AG04449 (cell line): ENCODE measurements around the gene MRPS16.

Source experiments
- CTCF ChIA-PET: fragments of 350-600 bp; formaldehyde crosslinking; extraction: SDS; loops from one replicate; lab custom pipeline; 2021; ENCODE audit warnings: antibody characterized with exemption; lab: Yijun Ruan, JAX
- POLR2A ChIA-PET: fragments of 400-600, 350-600 bp; formaldehyde crosslinking; extraction: SDS; loops from one replicate; lab custom pipeline; 2020; ENCODE audit warnings: antibody characterized with exemption, inconsistent platforms; lab: Yijun Ruan, JAX
- DNase-seq: peaks from one replicate; pipeline ENCODE4 v3.0.0-alpha.2; 2010; ENCODE audit warnings: low read depth, low spot score
- H3K4me3 ChIP-seq: 2 replicates; pipeline ENCODE4 v1.5.1; 2011; ENCODE audit warnings: low read depth, mild to moderate bottlenecking, control low read depth, low read length
- CTCF ChIP-seq: IDR thresholded peaks from one replicate; pipeline ENCODE4 v1.5.1; 2011; ENCODE audit warnings: mild to moderate bottlenecking, moderate library complexity, low read length, control low read depth, inconsistent platforms; ENCODE audit not compliant: insufficient read depth; ENCODE audit errors: missing control alignments

The MRPS16 gene

GRCh38 chr10:73232887-73233286 lies 19.6 kb downstream of the MRPS16 start:
- H3K4me3 ChIP-seq = no peak overlapping the region
- ChIA-PET CTCF (no interaction called here), POLR2A (interaction anchor here (2.1 kb wide), 1 partner anchor 14 kb away, joined by 5 read pairs; the partner anchor contains the start of gene DNAJC9)
- DNase-seq = no peak
- no peak for TF ChIP-seq CTCF

GRCh38 chr10:73229567-73229966 lies 22.9 kb downstream of the MRPS16 start:
- no peak overlapping the region for H3K4me3 ChIP-seq
- CTCF ChIA-PET = no interaction called here
- DNase-seq = no peak
- POLR2A ChIA-PET = no interaction called here
- TF ChIP-seq CTCF = no peak

GRCh38 chr10:73228247-73228646 lies 24.2 kb downstream of the MRPS16 start:
- CTCF ChIA-PET = no interaction called here
- DNase-seq = no peak
- TF ChIP-seq CTCF = no peak
- POLR2A ChIA-PET = no interaction called here
- H3K4me3 ChIP-seq = no peak overlapping the region

- H3K4me3 ChIP-seq = no peak overlapping the region
- ChIA-PET CTCF (interaction anchor here (1.7 kb wide), 1 partner anchor 12 kb away, joined by 3 read pairs; no protein-coding TSS in a partner anchor), POLR2A (no interaction called here)
- DNase-seq = no peak
- no peak for TF ChIP-seq CTCF
Measured at GRCh38 chr10:73226663-73227062, 25.8 kb downstream of the MRPS16 start.

GRCh38 chr10:73225518-73225917 lies 26.9 kb downstream of the MRPS16 start:
- ChIA-PET CTCF (interaction anchor here (1.7 kb wide), 1 partner anchor 13 kb away, joined by 3 read pairs; no protein-coding TSS in a partner anchor), POLR2A (interaction anchor here (1.8 kb wide), 1 partner anchor 21 kb away, joined by 8 read pairs; the partner anchor contains the start of gene DNAJC9)
- TF ChIP-seq CTCF = no peak
- DNase-seq = no peak
- H3K4me3 ChIP-seq = no peak overlapping the region

GRCh38 chr10:73220989-73221388 lies 31.5 kb downstream of the MRPS16 start:
- CTCF ChIA-PET = interaction anchor here (1.2 kb wide), 1 partner anchor 17 kb away, joined by 3 read pairs; no protein-coding TSS in a partner anchor
- POLR2A ChIA-PET = no interaction called here
- DNase-seq = no peak
- H3K4me3 ChIP-seq = no peak overlapping the region
- TF ChIP-seq CTCF = no peak
